IMR-90 (cell line): Measurements from ENCODE around the gene PLEKHG2. TPM values are rescaled to one million over a fixed set of nuclear protein-coding genes. Genes with fewer than 3 reads are reported as not detected.

Experiments used
- ATAC-seq: fragments of 200-7000 bp; cut with Tn5 transposase; 2 replicates; pipeline ENCODE4 v1.9.1; 2020; ENCODE audit warnings: low read depth, mild to moderate bottlenecking, moderate library complexity
- BruUV-seq: library from RNA; stranded (reverse); fragments of 400-500 nt; replicated peaks from 2 replicates; lab custom pipeline; 2021; lab: Mats Ljungman, UMichigan
- CTCF ChIA-PET: fragments of 300-600 bp; formaldehyde crosslinking; extraction: SDS; loops from one replicate; lab custom pipeline; 2021; ENCODE audit warnings: antibody characterized with exemption; lab: Yijun Ruan, JAX
- POLR2A ChIA-PET: fragments of 300-600 bp; sonication (Branson Sonifier 250); formaldehyde crosslinking; loops from one replicate; lab custom pipeline; 2022; ENCODE audit warnings: antibody characterized with exemption; ENCODE audit not compliant: unreplicated experiment; lab: Charles Lee
- DNase-seq: peaks from one replicate; pipeline ENCODE4 v3.0.0; 2013
- H2AFZ ChIP-seq: replicated peaks from 2 replicates; pipeline ENCODE3; 2013; ENCODE audit warnings: low read length, mild to moderate bottlenecking; ENCODE audit not compliant: poor library complexity
- H2AK5ac ChIP-seq: 2 replicates; pipeline ENCODE4 v1.6.1; 2013; ENCODE audit warnings: low read depth, low read length, inconsistent platforms
- H2AK9ac ChIP-seq: replicated peaks from 2 replicates; pipeline ENCODE3; 2013; ENCODE audit warnings: mild to moderate bottlenecking, low read depth, low read length, moderate library complexity; ENCODE audit not compliant: poor library complexity
- H2BK120ac ChIP-seq: 2 replicates; pipeline ENCODE4 v1.6.1; 2013; ENCODE audit warnings: low read depth, low read length, inconsistent platforms
- H2BK15ac ChIP-seq: 3 replicates; pipeline ENCODE4 v1.6.1; 2013; ENCODE audit warnings: low read depth, low read length, inconsistent platforms
- H2BK20ac ChIP-seq: 2 replicates; pipeline ENCODE4 v1.6.1; 2013; ENCODE audit warnings: low read depth, mild to moderate bottlenecking, inconsistent platforms, low read length, moderate library complexity
- H2BK5ac ChIP-seq: 2 replicates; pipeline ENCODE4 v1.6.1; 2013; ENCODE audit warnings: mild to moderate bottlenecking, low read depth, low read length, inconsistent platforms; ENCODE audit not compliant: poor library complexity, severe bottlenecking
- H3K14ac ChIP-seq: replicated peaks from 2 replicates; pipeline ENCODE4 v1.6.1; 2013; ENCODE audit warnings: low read depth, low read length, inconsistent platforms
- H3K18ac ChIP-seq: 2 replicates; pipeline ENCODE4 v1.6.1; 2013; ENCODE audit warnings: low read depth, low read length, control low read depth
- H3K23ac ChIP-seq: 2 replicates; pipeline ENCODE4 v1.6.1; 2013; ENCODE audit warnings: low read depth, low read length, inconsistent platforms
- H3K27ac ChIP-seq: 2 replicates; pipeline ENCODE4 v1.5.1; 2013; ENCODE audit warnings: mild to moderate bottlenecking, control low read depth, low read length; ENCODE audit not compliant: insufficient read depth
- H3K27me3 ChIP-seq: 2 replicates; pipeline ENCODE4 v1.6.1; 2013; ENCODE audit warnings: low read length; ENCODE audit not compliant: control insufficient read depth, insufficient read depth
- H3K36me3 ChIP-seq: 2 replicates; pipeline ENCODE4 v1.6.1; 2013; ENCODE audit warnings: low read length, mixed read lengths; ENCODE audit not compliant: control insufficient read depth, insufficient read depth
- H3K4ac ChIP-seq: 2 replicates; pipeline ENCODE4 v1.6.1; 2013; ENCODE audit warnings: low read depth, low read length, inconsistent platforms
- H3K4me1 ChIP-seq: 2 replicates; pipeline ENCODE4 v1.6.1; 2013; ENCODE audit warnings: low read length, mixed read lengths; ENCODE audit not compliant: control insufficient read depth, insufficient read depth
- H3K4me2 ChIP-seq: 2 replicates; pipeline ENCODE4 v1.6.1; 2013; ENCODE audit warnings: low read depth, mild to moderate bottlenecking, control low read depth, low read length, moderate library complexity
- H3K4me3 ChIP-seq: 2 replicates; pipeline ENCODE4 v1.5.1; 2013; ENCODE audit warnings: low read depth, mild to moderate bottlenecking, control low read depth, low read length, moderate library complexity; ENCODE audit not compliant: insufficient read depth
- H3K56ac ChIP-seq: 2 replicates; pipeline ENCODE4 v1.6.1; 2013; ENCODE audit warnings: low read length, inconsistent platforms; ENCODE audit not compliant: insufficient read depth; ENCODE audit errors: extremely low read depth
- H3K79me1 ChIP-seq, 2 experiments: 2 replicates each; pipeline ENCODE4 v1.6.1; 2013; ENCODE audit warnings: low read length in 2 of 2, inconsistent platforms in 1 of 2, low read depth in 1 of 2
- H3K9ac ChIP-seq: 2 replicates; pipeline ENCODE4 v1.6.1; 2013; ENCODE audit warnings: low read depth, low read length, control low read depth
- H3K9me1 ChIP-seq: 2 replicates; pipeline ENCODE4 v1.6.1; 2013; ENCODE audit warnings: low read length, inconsistent platforms; ENCODE audit not compliant: insufficient read depth
- H3K9me3 ChIP-seq: 2 replicates; pipeline ENCODE4 v1.6.1; 2013; ENCODE audit warnings: low read length; ENCODE audit not compliant: control insufficient read depth, insufficient read depth
- H4K20me1 ChIP-seq: 2 replicates; pipeline ENCODE4 v1.6.1; 2013; ENCODE audit warnings: low read length, inconsistent platforms; ENCODE audit not compliant: insufficient read depth
- H4K5ac ChIP-seq: 2 replicates; pipeline ENCODE4 v1.6.1; 2013; ENCODE audit warnings: mild to moderate bottlenecking, low read depth, low read length, control low read depth
- H4K8ac ChIP-seq, 2 experiments: 2 replicates each; pipeline ENCODE4 v1.6.1; 2013; ENCODE audit warnings: low read depth in 2 of 2, low read length in 2 of 2, control low read depth in 1 of 2, inconsistent platforms in 1 of 2
- H4K91ac ChIP-seq: 2 replicates; pipeline ENCODE4 v1.6.1; 2013; ENCODE audit warnings: low read depth, low read length, inconsistent platforms; ENCODE audit not compliant: insufficient read depth
- BHLHE40 ChIP-seq: fragments of 150-350 bp; IDR thresholded peaks from 2 replicates; pipeline ENCODE4 v1.6.1; 2016; ENCODE audit warnings: mild to moderate bottlenecking, low read depth, low read length
- CEBPB ChIP-seq: IDR thresholded peaks from 2 replicates; pipeline ENCODE4 v1.6.1; 2012; ENCODE audit warnings: low read depth, low read length, improper control_type of control experiment
- CHD1 ChIP-seq: IDR thresholded peaks from 2 replicates; pipeline ENCODE4 v1.6.1; 2012; ENCODE audit warnings: low read depth, low read length, improper control_type of control experiment
- FOS ChIP-seq: fragments of 150-350 bp; IDR thresholded peaks from 2 replicates; pipeline ENCODE4 v1.6.1; 2016; ENCODE audit warnings: low read depth, low read length
- MAFK ChIP-seq: IDR thresholded peaks from 2 replicates; pipeline ENCODE4 v1.6.1; 2012; ENCODE audit warnings: low read depth, low read length, improper control_type of control experiment
- MAZ ChIP-seq: IDR thresholded peaks from 2 replicates; pipeline ENCODE4 v1.6.1; 2012; ENCODE audit warnings: low read depth, mild to moderate bottlenecking, low read length, improper control_type of control experiment, moderate library complexity, borderline replicate concordance
- MXI1 ChIP-seq: IDR thresholded peaks from 2 replicates; pipeline ENCODE4 v1.6.1; 2012; ENCODE audit warnings: low read depth, mild to moderate bottlenecking, low read length, moderate library complexity, borderline replicate concordance
- NFE2L2 ChIP-seq: fragments of 150-350 bp; IDR thresholded peaks from 2 replicates; pipeline ENCODE4 v1.6.1; 2016; ENCODE audit warnings: low read depth, mild to moderate bottlenecking, low read length
- POLR2A ChIP-seq: IDR thresholded peaks from 2 replicates; pipeline ENCODE4 v1.6.1; 2012; ENCODE audit warnings: mild to moderate bottlenecking, low read depth, low read length
- RAD21 ChIP-seq: IDR thresholded peaks from 2 replicates; pipeline ENCODE4 v1.6.1; 2012; ENCODE audit warnings: low read length, improper control_type of control experiment
- RCOR1 ChIP-seq: IDR thresholded peaks from 2 replicates; pipeline ENCODE4 v1.6.1; 2012; ENCODE audit warnings: mild to moderate bottlenecking, low read length, improper control_type of control experiment; ENCODE audit not compliant: insufficient replicate concordance
- RFX5 ChIP-seq: IDR thresholded peaks from 2 replicates; pipeline ENCODE4 v1.8.0; 2012; ENCODE audit warnings: low read depth, mild to moderate bottlenecking, low read length, moderate library complexity
- SMC3 ChIP-seq: fragments of 150-350 bp; IDR thresholded peaks from 2 replicates; pipeline ENCODE4 v1.6.1; 2016; ENCODE audit warnings: low read depth, mild to moderate bottlenecking, antibody characterized with exemption, low read length, moderate library complexity
- WGBS, 2 experiments: methylation state at CpG; one replicate each; pipeline versions ENCODE4 v1.1.5 to v1.1.7; 2013; ENCODE audit warnings: missing lambda C conversion rate in 2 of 2; ENCODE audit not compliant: insufficient read length in 1 of 2; ENCODE audit errors: extremely low coverage in 2 of 2; 5-methylcytosine and 5-hydroxymethylcytosine counted together
- dilution Hi-C: fragments of 300-500 bp; cut with HindIII; formaldehyde crosslinking; loops from one replicate; pipeline ENCODE4 v1.14.3; 2018; ENCODE audit warnings: low sequenced_read_pairs; ENCODE audit not compliant: unreplicated experiment
- in situ Hi-C: fragments of 300-500 bp; cut with MboI; formaldehyde crosslinking; loops from 3 replicates; pipeline ENCODE4 v1.14.3; 2019; ENCODE audit warnings: low sequenced_read_pairs, inconsistent platforms, mixed read lengths
- intact Hi-C: fragments of 100-400 bp; cut with micrococcal nuclease; formaldehyde crosslinking; loops from 2 replicates; pipeline ENCODE4 v1.10.0; 2022
- polyA plus RNA-seq, 3 experiments: library from polyadenylated mRNA; depleted of rRNA; stranded (reverse); fragments of >200 nt; gene quantifications; 2 replicates each; pipeline ENCODE4 v1.2.3, GENCODE V29; 2012; ENCODE audit warnings: low replicate concordance in 1 of 3
- total RNA-seq: library from RNA; depleted of rRNA; stranded (reverse); fragments of >200 nt; gene quantifications from 2 replicates; pipeline ENCODE4 v1.2.3, GENCODE V29; 2012
- TF ChIP-seq, protein P1 (sequence below): fragments of 150-350 bp; IDR thresholded peaks from 2 replicates; pipeline ENCODE4 v1.6.1; 2017; ENCODE audit warnings: mild to moderate bottlenecking, antibody characterized with exemption, low read length, low read depth
- TF ChIP-seq, protein P2 (sequence below): fragments of 150-350 bp; IDR thresholded peaks from 2 replicates; pipeline ENCODE4 v1.6.1; 2016; ENCODE audit warnings: low read depth, mild to moderate bottlenecking, low read length, moderate library complexity, borderline replicate concordance
- TF ChIP-seq, protein P3 (sequence below): conservative IDR thresholded peaks from 2 replicates; pipeline ENCODE4 v1.5.1; 2012; ENCODE audit warnings: mild to moderate bottlenecking, low read depth, low read length, improper control_type of control experiment

Gene PLEKHG2
- total and polyA plus RNA-seq, 2 of the 4 experiments (the other 2 are of a cell fraction), result 6.5 to 28.3 TPM

DNA sequence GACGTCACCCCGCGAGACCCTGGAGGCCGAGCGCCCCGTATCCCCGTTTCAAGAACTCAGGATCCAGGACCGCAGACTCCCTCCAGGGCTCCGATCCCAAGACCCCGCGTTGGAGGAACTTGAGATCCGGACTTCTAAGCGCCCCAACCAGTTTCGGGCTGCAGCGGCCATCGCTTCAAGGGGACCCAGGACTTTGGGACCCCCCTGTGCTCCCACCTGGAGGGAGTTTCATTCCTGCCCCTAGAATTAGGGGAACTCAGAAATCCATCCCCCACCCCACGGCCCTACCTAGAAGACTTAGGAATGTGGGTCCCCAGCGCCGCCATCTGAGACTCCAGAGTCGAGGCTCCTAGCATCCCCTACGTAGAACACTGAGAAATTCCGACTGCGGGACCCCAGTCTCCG lies 400 bp downstream of the PLEKHG2 start:
- Histone ChIP-seq H3K9me3 (no peaks in the 10 kb centered on the region), H3K14ac (peak overlapping the region; percentile 99), H2AFZ (peak overlapping the region; percentile 92), H3K79me1 (peaks cover 10 to 60% of the 10 kb centered on the region in 2 experiments; a peak in 3 of 4 replicates), H2BK5ac (peak overlapping the region; percentile 88), H3K27ac (peak overlapping the region; percentile 98), H3K56ac (peak overlapping the region; percentile 99), H3K4me3 (peak overlapping the region; percentile 90), H4K91ac (peak overlapping the region; percentile 95), H3K23ac (peak overlapping the region; percentile 95; the same call in 1 of the 2 replicates), H2BK15ac (peak overlapping the region; percentile 74; the same call in 1 of the 3 replicates), H2BK20ac (peak overlapping the region; percentile 29; the same call in 1 of the 2 replicates), H3K27me3 (no peaks in the 10 kb centered on the region), H2AK5ac (peak overlapping the region; percentile 95), H3K36me3 (peaks cover 34% of the 10 kb centered on the region), H2AK9ac (peak overlapping the region; percentile 100), H4K20me1 (peaks cover 49% of the 10 kb centered on the region), H3K18ac (peak overlapping the region; percentile 50), H4K5ac (peak overlapping the region; percentile 69), H3K9me1 (peaks cover 9% of the 10 kb centered on the region; the same call in 1 of the 2 replicates), H3K4me2 (peak overlapping the region; percentile 61), H3K9ac (peak overlapping the region; percentile 99), H3K4me1 (peaks cover 26% of the 10 kb centered on the region), H2BK120ac (peak overlapping the region; percentile 90), H3K4ac (peak overlapping the region; percentile 98), H4K8ac (peak overlapping the region; percentile 85 to 94)
- ChIA-PET CTCF (interaction anchor here (1.7 to 2.3 kb wide), 2 partner anchors 12 to 15 kb away, joined by 10 to 28 read pairs; no protein-coding TSS in a partner anchor), POLR2A (no interaction called here)
- in situ Hi-C loops, result no loop called here
- TF ChIP-seq RFX5 (no peak), RAD21 (no peak), SMC3 (no peak), POLR2A (no peak), CEBPB (no peak), MAZ (no peak), CHD1 (no peak; the same call in 1 of the 2 replicates), RCOR1 (no peak), MAFK (no peak), BHLHE40 (no peak), MXI1 (no peak), NFE2L2 (no peak), FOS (no peak)
- TF ChIP-seq, protein P1, sequence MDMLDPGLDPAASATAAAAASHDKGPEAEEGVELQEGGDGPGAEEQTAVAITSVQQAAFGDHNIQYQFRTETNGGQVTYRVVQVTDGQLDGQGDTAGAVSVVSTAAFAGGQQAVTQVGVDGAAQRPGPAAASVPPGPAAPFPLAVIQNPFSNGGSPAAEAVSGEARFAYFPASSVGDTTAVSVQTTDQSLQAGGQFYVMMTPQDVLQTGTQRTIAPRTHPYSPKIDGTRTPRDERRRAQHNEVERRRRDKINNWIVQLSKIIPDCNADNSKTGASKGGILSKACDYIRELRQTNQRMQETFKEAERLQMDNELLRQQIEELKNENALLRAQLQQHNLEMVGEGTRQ, result no peak
- TF ChIP-seq, protein P2, sequence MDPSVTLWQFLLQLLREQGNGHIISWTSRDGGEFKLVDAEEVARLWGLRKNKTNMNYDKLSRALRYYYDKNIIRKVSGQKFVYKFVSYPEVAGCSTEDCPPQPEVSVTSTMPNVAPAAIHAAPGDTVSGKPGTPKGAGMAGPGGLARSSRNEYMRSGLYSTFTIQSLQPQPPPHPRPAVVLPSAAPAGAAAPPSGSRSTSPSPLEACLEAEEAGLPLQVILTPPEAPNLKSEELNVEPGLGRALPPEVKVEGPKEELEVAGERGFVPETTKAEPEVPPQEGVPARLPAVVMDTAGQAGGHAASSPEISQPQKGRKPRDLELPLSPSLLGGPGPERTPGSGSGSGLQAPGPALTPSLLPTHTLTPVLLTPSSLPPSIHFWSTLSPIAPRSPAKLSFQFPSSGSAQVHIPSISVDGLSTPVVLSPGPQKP, result no peak
- TF ChIP-seq, protein P3, sequence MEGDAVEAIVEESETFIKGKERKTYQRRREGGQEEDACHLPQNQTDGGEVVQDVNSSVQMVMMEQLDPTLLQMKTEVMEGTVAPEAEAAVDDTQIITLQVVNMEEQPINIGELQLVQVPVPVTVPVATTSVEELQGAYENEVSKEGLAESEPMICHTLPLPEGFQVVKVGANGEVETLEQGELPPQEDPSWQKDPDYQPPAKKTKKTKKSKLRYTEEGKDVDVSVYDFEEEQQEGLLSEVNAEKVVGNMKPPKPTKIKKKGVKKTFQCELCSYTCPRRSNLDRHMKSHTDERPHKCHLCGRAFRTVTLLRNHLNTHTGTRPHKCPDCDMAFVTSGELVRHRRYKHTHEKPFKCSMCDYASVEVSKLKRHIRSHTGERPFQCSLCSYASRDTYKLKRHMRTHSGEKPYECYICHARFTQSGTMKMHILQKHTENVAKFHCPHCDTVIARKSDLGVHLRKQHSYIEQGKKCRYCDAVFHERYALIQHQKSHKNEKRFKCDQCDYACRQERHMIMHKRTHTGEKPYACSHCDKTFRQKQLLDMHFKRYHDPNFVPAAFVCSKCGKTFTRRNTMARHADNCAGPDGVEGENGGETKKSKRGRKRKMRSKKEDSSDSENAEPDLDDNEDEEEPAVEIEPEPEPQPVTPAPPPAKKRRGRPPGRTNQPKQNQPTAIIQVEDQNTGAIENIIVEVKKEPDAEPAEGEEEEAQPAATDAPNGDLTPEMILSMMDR, result no peak
- DNase-seq (no peak), ATAC-seq (peak; percentile 0; the same call in 1 of the 2 replicates)
- dilution Hi-C loops, result no loop called here
- BruUV-seq, result no TSS peak
- intact Hi-C loops, result loop anchor here (1.0 to 2.0 kb wide), 5 partner anchors 10 to 290 kb away; partner anchors contain the start of gene SAMD4B
- no CpG with 5 or more reads among the region's 24 CpGs for WGBS, 2 experiments
